IMR-90 (cell line): Measurements from ENCODE around the gene SGMS1. TPM values are rescaled to one million over a fixed set of nuclear protein-coding genes. Genes with fewer than 3 reads are reported as not detected.
A peak's percentile ranks its signal among the peaks of the same experiment; 100 is the strongest.

Experiments
- ATAC-seq: fragments of 200-7000 bp; cut with Tn5 transposase; 2 replicates; pipeline ENCODE4 v1.9.1; 2020; ENCODE audit warnings: low read depth, mild to moderate bottlenecking, moderate library complexity
- BruUV-seq: library from RNA; stranded (reverse); fragments of 400-500 nt; replicated peaks from 2 replicates; lab custom pipeline; 2021; lab: Mats Ljungman, UMichigan
- CTCF ChIA-PET: fragments of 300-600 bp; formaldehyde crosslinking; extraction: SDS; loops from one replicate; lab custom pipeline; 2021; ENCODE audit warnings: antibody characterized with exemption; lab: Yijun Ruan, JAX
- POLR2A ChIA-PET: fragments of 300-600 bp; sonication (Branson Sonifier 250); formaldehyde crosslinking; loops from one replicate; lab custom pipeline; 2022; ENCODE audit warnings: antibody characterized with exemption; ENCODE audit not compliant: unreplicated experiment; lab: Charles Lee
- DNase-seq: peaks from one replicate; pipeline ENCODE4 v3.0.0; 2013
- H2AFZ ChIP-seq: replicated peaks from 2 replicates; pipeline ENCODE3; 2013; ENCODE audit warnings: low read length, mild to moderate bottlenecking; ENCODE audit not compliant: poor library complexity
- H2AK5ac ChIP-seq: 2 replicates; pipeline ENCODE4 v1.6.1; 2013; ENCODE audit warnings: low read depth, low read length, inconsistent platforms
- H2AK9ac ChIP-seq: replicated peaks from 2 replicates; pipeline ENCODE3; 2013; ENCODE audit warnings: mild to moderate bottlenecking, low read depth, low read length, moderate library complexity; ENCODE audit not compliant: poor library complexity
- H2BK120ac ChIP-seq: 2 replicates; pipeline ENCODE4 v1.6.1; 2013; ENCODE audit warnings: low read depth, low read length, inconsistent platforms
- H2BK15ac ChIP-seq: 3 replicates; pipeline ENCODE4 v1.6.1; 2013; ENCODE audit warnings: low read depth, low read length, inconsistent platforms
- H2BK20ac ChIP-seq: 2 replicates; pipeline ENCODE4 v1.6.1; 2013; ENCODE audit warnings: low read depth, mild to moderate bottlenecking, inconsistent platforms, low read length, moderate library complexity
- H2BK5ac ChIP-seq: 2 replicates; pipeline ENCODE4 v1.6.1; 2013; ENCODE audit warnings: mild to moderate bottlenecking, low read depth, low read length, inconsistent platforms; ENCODE audit not compliant: poor library complexity, severe bottlenecking
- H3K14ac ChIP-seq: replicated peaks from 2 replicates; pipeline ENCODE4 v1.6.1; 2013; ENCODE audit warnings: low read depth, low read length, inconsistent platforms
- H3K18ac ChIP-seq: 2 replicates; pipeline ENCODE4 v1.6.1; 2013; ENCODE audit warnings: low read depth, low read length, control low read depth
- H3K23ac ChIP-seq: 2 replicates; pipeline ENCODE4 v1.6.1; 2013; ENCODE audit warnings: low read depth, low read length, inconsistent platforms
- H3K27ac ChIP-seq: 2 replicates; pipeline ENCODE4 v1.5.1; 2013; ENCODE audit warnings: mild to moderate bottlenecking, control low read depth, low read length; ENCODE audit not compliant: insufficient read depth
- H3K27me3 ChIP-seq: 2 replicates; pipeline ENCODE4 v1.6.1; 2013; ENCODE audit warnings: low read length; ENCODE audit not compliant: control insufficient read depth, insufficient read depth
- H3K36me3 ChIP-seq: 2 replicates; pipeline ENCODE4 v1.6.1; 2013; ENCODE audit warnings: low read length, mixed read lengths; ENCODE audit not compliant: control insufficient read depth, insufficient read depth
- H3K4ac ChIP-seq: 2 replicates; pipeline ENCODE4 v1.6.1; 2013; ENCODE audit warnings: low read depth, low read length, inconsistent platforms
- H3K4me1 ChIP-seq: 2 replicates; pipeline ENCODE4 v1.6.1; 2013; ENCODE audit warnings: low read length, mixed read lengths; ENCODE audit not compliant: control insufficient read depth, insufficient read depth
- H3K4me2 ChIP-seq: 2 replicates; pipeline ENCODE4 v1.6.1; 2013; ENCODE audit warnings: low read depth, mild to moderate bottlenecking, control low read depth, low read length, moderate library complexity
- H3K4me3 ChIP-seq: 2 replicates; pipeline ENCODE4 v1.5.1; 2013; ENCODE audit warnings: low read depth, mild to moderate bottlenecking, control low read depth, low read length, moderate library complexity; ENCODE audit not compliant: insufficient read depth
- H3K56ac ChIP-seq: 2 replicates; pipeline ENCODE4 v1.6.1; 2013; ENCODE audit warnings: low read length, inconsistent platforms; ENCODE audit not compliant: insufficient read depth; ENCODE audit errors: extremely low read depth
- H3K79me1 ChIP-seq, 2 experiments: 2 replicates each; pipeline ENCODE4 v1.6.1; 2013; ENCODE audit warnings: low read length in 2 of 2, inconsistent platforms in 1 of 2, low read depth in 1 of 2
- H3K9ac ChIP-seq: 2 replicates; pipeline ENCODE4 v1.6.1; 2013; ENCODE audit warnings: low read depth, low read length, control low read depth
- H3K9me1 ChIP-seq: 2 replicates; pipeline ENCODE4 v1.6.1; 2013; ENCODE audit warnings: low read length, inconsistent platforms; ENCODE audit not compliant: insufficient read depth
- H3K9me3 ChIP-seq: 2 replicates; pipeline ENCODE4 v1.6.1; 2013; ENCODE audit warnings: low read length; ENCODE audit not compliant: control insufficient read depth, insufficient read depth
- H4K20me1 ChIP-seq: 2 replicates; pipeline ENCODE4 v1.6.1; 2013; ENCODE audit warnings: low read length, inconsistent platforms; ENCODE audit not compliant: insufficient read depth
- H4K5ac ChIP-seq: 2 replicates; pipeline ENCODE4 v1.6.1; 2013; ENCODE audit warnings: mild to moderate bottlenecking, low read depth, low read length, control low read depth
- H4K8ac ChIP-seq, 2 experiments: 2 replicates each; pipeline ENCODE4 v1.6.1; 2013; ENCODE audit warnings: low read depth in 2 of 2, low read length in 2 of 2, control low read depth in 1 of 2, inconsistent platforms in 1 of 2
- H4K91ac ChIP-seq: 2 replicates; pipeline ENCODE4 v1.6.1; 2013; ENCODE audit warnings: low read depth, low read length, inconsistent platforms; ENCODE audit not compliant: insufficient read depth
- CEBPB ChIP-seq: IDR thresholded peaks from 2 replicates; pipeline ENCODE4 v1.6.1; 2012; ENCODE audit warnings: low read depth, low read length, improper control_type of control experiment
- CHD1 ChIP-seq: IDR thresholded peaks from 2 replicates; pipeline ENCODE4 v1.6.1; 2012; ENCODE audit warnings: low read depth, low read length, improper control_type of control experiment
- MAFK ChIP-seq: IDR thresholded peaks from 2 replicates; pipeline ENCODE4 v1.6.1; 2012; ENCODE audit warnings: low read depth, low read length, improper control_type of control experiment
- POLR2A ChIP-seq: IDR thresholded peaks from 2 replicates; pipeline ENCODE4 v1.6.1; 2012; ENCODE audit warnings: mild to moderate bottlenecking, low read depth, low read length
- RCOR1 ChIP-seq: IDR thresholded peaks from 2 replicates; pipeline ENCODE4 v1.6.1; 2012; ENCODE audit warnings: mild to moderate bottlenecking, low read length, improper control_type of control experiment; ENCODE audit not compliant: insufficient replicate concordance
- SMC3 ChIP-seq: fragments of 150-350 bp; IDR thresholded peaks from 2 replicates; pipeline ENCODE4 v1.6.1; 2016; ENCODE audit warnings: low read depth, mild to moderate bottlenecking, antibody characterized with exemption, low read length, moderate library complexity
- WGBS, 2 experiments: methylation state at CpG; one replicate each; pipeline versions ENCODE4 v1.1.5 to v1.1.7; 2013; ENCODE audit warnings: missing lambda C conversion rate in 2 of 2; ENCODE audit not compliant: insufficient read length in 1 of 2; ENCODE audit errors: extremely low coverage in 2 of 2; 5-methylcytosine and 5-hydroxymethylcytosine counted together
- dilution Hi-C: fragments of 300-500 bp; cut with HindIII; formaldehyde crosslinking; loops from one replicate; pipeline ENCODE4 v1.14.3; 2018; ENCODE audit warnings: low sequenced_read_pairs; ENCODE audit not compliant: unreplicated experiment
- in situ Hi-C: fragments of 300-500 bp; cut with MboI; formaldehyde crosslinking; loops from 3 replicates; pipeline ENCODE4 v1.14.3; 2019; ENCODE audit warnings: low sequenced_read_pairs, inconsistent platforms, mixed read lengths
- intact Hi-C: fragments of 100-400 bp; cut with micrococcal nuclease; formaldehyde crosslinking; loops from 2 replicates; pipeline ENCODE4 v1.10.0; 2022
- polyA plus RNA-seq, 3 experiments: library from polyadenylated mRNA; depleted of rRNA; stranded (reverse); fragments of >200 nt; gene quantifications; 2 replicates each; pipeline ENCODE4 v1.2.3, GENCODE V29; 2012; ENCODE audit warnings: low replicate concordance in 1 of 3
- total RNA-seq: library from RNA; depleted of rRNA; stranded (reverse); fragments of >200 nt; gene quantifications from 2 replicates; pipeline ENCODE4 v1.2.3, GENCODE V29; 2012

SGMS1 gene
- total and polyA plus RNA-seq, 2 of the 4 experiments (the other 2 are of a cell fraction), result 9.8 to 30.8 TPM

DNA sequence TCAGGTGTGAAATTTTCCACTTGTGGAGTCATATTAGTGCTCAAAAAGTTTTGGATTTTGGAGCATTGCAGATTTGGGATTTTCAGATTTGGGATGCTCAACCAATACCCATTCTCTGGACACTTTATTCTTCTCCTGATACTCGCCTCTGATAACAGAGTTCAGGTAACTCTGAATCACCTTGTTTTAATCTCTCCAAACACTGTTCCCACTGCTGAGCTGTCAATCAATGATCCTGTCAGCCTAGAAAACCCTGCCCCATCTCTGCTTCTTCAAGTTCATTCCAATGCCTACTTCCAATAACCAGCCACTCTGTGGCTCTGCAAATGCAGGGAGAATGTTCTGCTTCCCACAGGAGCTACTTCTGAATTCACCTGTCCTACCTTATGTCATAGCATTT, 21.8 kb downstream of the SGMS1 start:
- Histone ChIP-seq H3K4me1 (peaks cover 18% of the 10 kb centered on the region), H3K4me3 (no peak overlapping the region), H4K20me1 (peaks cover 17% of the 10 kb centered on the region; the same call in 1 of the 2 replicates), H4K8ac (no peak overlapping the region), H3K9me3 (no peaks in the 10 kb centered on the region), H3K36me3 (no peaks in the 10 kb centered on the region), H3K4me2 (no peak overlapping the region), H3K27ac (no peak overlapping the region), H2BK5ac (no peak overlapping the region), H2AK9ac (no peak overlapping the region), H2BK15ac (no peak overlapping the region), H3K27me3 (no peaks in the 10 kb centered on the region), H2BK20ac (no peak overlapping the region), H3K23ac (0 out of 2 replicates have a peak overlapping the region, but pooled peaks have one; percentile 43), H3K56ac (no peak overlapping the region), H2AFZ (no peak overlapping the region), H2AK5ac (no peak overlapping the region), H4K91ac (no peak overlapping the region), H4K5ac (no peak overlapping the region), H3K79me1 (peaks cover 22 to 50% of the 10 kb centered on the region in 2 experiments), H3K4ac (no peak overlapping the region), H3K18ac (no peak overlapping the region), H3K9ac (no peak overlapping the region), H3K14ac (no peak overlapping the region), H3K9me1 (peaks cover 11% of the 10 kb centered on the region), H2BK120ac (no peak overlapping the region)
- intact Hi-C loops, result no loop called here
- POLR2A ChIA-PET, result no interaction called here
- in situ Hi-C loops, result no loop called here
- WGBS, 2 experiments, result no CpG with 5 or more reads among the region's 1 CpG
- dilution Hi-C loops, result no loop called here
- no TSS peak for BruUV-seq
- no peak for ATAC-seq
- CTCF ChIA-PET, result no interaction called here
- DNase-seq, result no peak
- no peak for TF ChIP-seq RCOR1
- TF ChIP-seq CHD1, result no peak
- no peak for TF ChIP-seq MAFK
- TF ChIP-seq POLR2A, result no peak
- no peak for TF ChIP-seq SMC3
- no peak for TF ChIP-seq CEBPB
